Measurements from ENCODE around the gene CD4. TPM values are rescaled to one million over a fixed set of nuclear protein-coding genes. Genes with fewer than 3 reads are reported as not detected.
A peak's percentile ranks its signal among the peaks of the same experiment; 100 is the strongest.

CD4 gene
- polyA plus RNA-seq, 1 of the 3 experiments (the other 2 are of a cell fraction): 0.02 TPM

GRCh38 chr12:6819106-6820030 lies 30.0 kb downstream of the CD4 start:
- H3K4me2 ChIP-seq: no peak overlapping the region
- TF ChIP-seq REST (IDR thresholded peaks at IDR 0.05; ENCODE audit: low read depth, low read length) (no peak), ELF1 (IDR thresholded peaks at IDR 0.05) (no peak), CTCF (IDR thresholded peaks at IDR 0.05) (no peak), NFIC (IDR thresholded peaks at IDR 0.05; ENCODE audit: borderline replicate concordance) (no peak), TAF1 (IDR thresholded peaks at IDR 0.05; ENCODE audit: borderline replicate concordance, low read depth, low read length) (no peak), TEAD4 (IDR thresholded peaks at IDR 0.05; ENCODE audit: borderline replicate concordance, insufficient read depth) (no peak), MAX (IDR thresholded peaks at IDR 0.05; ENCODE audit: low read depth) (no peak), PBX3 (IDR thresholded peaks at IDR 0.05) (no peak), MEF2A (IDR thresholded peaks at IDR 0.05; ENCODE audit: borderline replicate concordance, low read depth) (no peak), IRF3 (IDR thresholded peaks at IDR 0.05; ENCODE audit: low read depth, low read length) (no peak), USF1 (IDR thresholded peaks at IDR 0.05; ENCODE audit: borderline replicate concordance, low read depth) (no peak), EZH2phosphoT487 (IDR thresholded peaks at IDR 0.05; ENCODE audit: borderline replicate concordance, low read depth) (no peak), JUND (IDR thresholded peaks at IDR 0.05) (no peak), TCF12 (IDR thresholded peaks at IDR 0.05) (no peak), YY1 (IDR thresholded peaks at IDR 0.05; ENCODE audit: low read depth) (no peak), SMC3 (IDR thresholded peaks at IDR 0.05; ENCODE audit: low read depth, low read length) (no peak), USF2 (IDR thresholded peaks at IDR 0.05; ENCODE audit: borderline replicate concordance, low read depth, low read length) (no peak), CHD2 (IDR thresholded peaks at IDR 0.05; ENCODE audit: low read length, partially characterized antibody) (no peak), RFX5 (IDR thresholded peaks at IDR 0.05; ENCODE audit: low read length) (no peak), FOSL2 (IDR thresholded peaks at IDR 0.05; ENCODE audit: borderline replicate concordance, low read depth) (no peak)
- H3K9ac ChIP-seq: no peak overlapping the region
- CTCF ChIA-PET: interaction anchor here (0.8 to 12.7 kb wide), 9 partner anchors 11 to 205 kb away, joined by 3 to 246 read pairs (median 6); partner anchors contain the start of genes MLF2 and SPSB2
- no peaks in the 10 kb centered on the region for H3F3A ChIP-seq (replicated peaks; ENCODE audit: insufficient read depth)
- 97% methylated on average over 7 of the region's 13 CpGs for WGBS (ENCODE audit: low lambda C conversion rate)
- peak overlapping the region in 1 of 2 experiments; percentile 61; a peak in 1 of 4 replicates for H3K27ac ChIP-seq (ENCODE audit: low read depth in 2 of 2, low read length in 1 of 2)
- no peaks in the 10 kb centered on the region for H3K27me3 ChIP-seq (ENCODE audit: insufficient read depth)
- H3K4me1 ChIP-seq (ENCODE audit: control insufficient read depth in 1 of 2, insufficient read depth in 2 of 2, low read depth in 1 of 2, low read length in 1 of 2): peaks cover 11 to 76% of the 10 kb centered on the region in 2 experiments; a peak in 2 of 4 replicates
- no peaks in the 10 kb centered on the region for H4K20me1 ChIP-seq (ENCODE audit: insufficient read depth)
- H3K79me2 ChIP-seq (ENCODE audit: insufficient read depth): no peaks in the 10 kb centered on the region
- H3K4me3 ChIP-seq (ENCODE audit: low read depth in 2 of 2, low read length in 1 of 2): no peak overlapping the region
- POLR2A ChIA-PET: interaction anchor here (1.0 to 2.1 kb wide), 2 partner anchors 33 to 130 kb away, joined by 3 to 9 read pairs; partner anchors contain the start of genes CDCA3, USP5 and ZNF384
- no peak for DNase-seq
- no peak overlapping the region for H2AFZ ChIP-seq (ENCODE audit: low read depth)
- no peaks in the 10 kb centered on the region for H3K36me3 ChIP-seq (replicated peaks in 1 of 2; ENCODE audit: control insufficient read depth in 1 of 2, insufficient read depth in 2 of 2, low read length in 1 of 2)
- no peaks in the 10 kb centered on the region for H3K9me2 ChIP-seq
- no peaks in the 10 kb centered on the region for H3K9me3 ChIP-seq
